Measurements from ENCODE around the gene DPEP2. TPM values are rescaled to one million over a fixed set of nuclear protein-coding genes. Genes with fewer than 3 reads are reported as not detected.
"Not testable (repeated sequence)": the region's sequence is repeated elsewhere in the genome, so short reads cannot be mapped to it uniquely, and the experiment has no call there.

Gene DPEP2
- total and polyA plus RNA-seq, 3 experiments from 2014 or later = 6.2 to 34.0 (median 6.4) TPM

- not testable (repeated sequence) for H3K36me3 Mint-ChIP-seq; H3K4me1 ChIP-seq (ENCODE audit: insufficient read depth, low read length); H3K9me3 ChIP-seq (ENCODE audit: low read length); H3K4me3 ChIP-seq (ENCODE audit: low read length); H3K36me3 ChIP-seq (ENCODE audit: insufficient read depth, low read length); H3K4me3 Mint-ChIP-seq; DNase-seq; H3K27me3 ChIP-seq (ENCODE audit: insufficient read depth, low read length, poor library complexity, severe bottlenecking); H3K27me3 Mint-ChIP-seq; H3K9me3 Mint-ChIP-seq; H3K27ac ChIP-seq (ENCODE audit: low read depth, low read length)
- peak overlapping the region in 1 of 8 donors; percentile 21 for H3K27ac Mint-ChIP-seq
- ChIA-PET CTCF (interaction anchor here (0.6 to 1.6 kb wide), 3 partner anchors 69 to 452 kb away, joined by 3 to 5 read pairs (median 4); no protein-coding TSS in a partner anchor), POLR2A (interaction anchor here (0.7 kb wide), 1 partner anchor 277 kb away, joined by 3 read pairs; no protein-coding TSS in a partner anchor)
- peaks cover 11 to 15% (median 13%) of the 10 kb centered on the region in 3 donors for H3K4me1 Mint-ChIP-seq
Observed at GRCh38 chr16:67972285-67972684, 27.0 kb downstream of the DPEP2 start.

GRCh38 chr16:67971111-67971510 is 28.2 kb downstream of the DPEP2 start:
- peak overlapping the region in 4 of 7 donors; percentile 42 to 88 (median 52) for H3K4me3 Mint-ChIP-seq
- no peak overlapping the region for H3K4me3 ChIP-seq (ENCODE audit: low read length)
- POLR2A ChIA-PET = no interaction called here

GRCh38 chr16:67969254-67970039 is 29.8 kb downstream of the DPEP2 start:
- peak overlapping the region; percentile 83 to 99 (median 92) for H3K4me3 Mint-ChIP-seq
- no peaks in the 10 kb centered on the region for H3K27me3 Mint-ChIP-seq
- peak overlapping the region; percentile 51 to 98 (median 90) for H3K27ac Mint-ChIP-seq
- ChIA-PET POLR2A (interaction anchor here (1.0 to 1.8 kb wide), 2 partner anchors 19 to 34 kb away, joined by 3 to 7 read pairs; no protein-coding TSS in a partner anchor), CTCF (interaction anchor here (1.2 to 1.9 kb wide), 3 partner anchors 29 to 85 kb away, joined by 3 to 6 read pairs (median 4); partner anchors contain the start of gene NRN1L)
- peaks cover 0 to 4% (median 0%) of the 10 kb centered on the region in 3 donors for H3K36me3 Mint-ChIP-seq
- Histone ChIP-seq H3K27me3 (ENCODE audit: insufficient read depth, low read length, poor library complexity, severe bottlenecking) (no peaks in the 10 kb centered on the region), H3K9me3 (ENCODE audit: low read length) (no peaks in the 10 kb centered on the region), H3K36me3 (ENCODE audit: insufficient read depth, low read length) (no peaks in the 10 kb centered on the region), H3K4me1 (ENCODE audit: insufficient read depth, low read length) (peaks cover 17% of the 10 kb centered on the region), H3K27ac (ENCODE audit: low read depth, low read length) (peak overlapping the region; percentile 67), H3K4me3 (ENCODE audit: low read length) (peak overlapping the region; percentile 81)
- peak in 2 of 5 donors; percentile 18 to 34 for DNase-seq
- no peaks in the 10 kb centered on the region for H3K9me3 Mint-ChIP-seq
- peaks cover 20 to 29% (median 29%) of the 10 kb centered on the region in 3 donors for H3K4me1 Mint-ChIP-seq

More at GRCh38 chr16:67971111-67971510, 28.2 kb downstream of the DPEP2 start:
- Mint-ChIP-seq H3K4me1 (peaks cover 20 to 23% (median 22%) of the 10 kb centered on the region in 3 donors), H3K9me3 (no peaks in the 10 kb centered on the region), H3K27ac (peak overlapping the region in 3 of 8 donors; percentile 12 to 75 (median 26)), H3K27me3 (peaks cover 0 to 2% of the 10 kb centered on the region in 2 donors), H3K36me3 (peaks cover 0 to 4% (median 0%) of the 10 kb centered on the region in 3 donors)
- H3K27me3 ChIP-seq (ENCODE audit: insufficient read depth, low read length, poor library complexity, severe bottlenecking) = no peaks in the 10 kb centered on the region
- CTCF ChIA-PET = interaction anchor here (1.0 to 1.6 kb wide), 2 partner anchors 23 to 70 kb away, joined by 3 to 5 read pairs; no protein-coding TSS in a partner anchor
- no peaks in the 10 kb centered on the region for H3K36me3 ChIP-seq (ENCODE audit: insufficient read depth, low read length)
- peaks cover 17% of the 10 kb centered on the region for H3K4me1 ChIP-seq (ENCODE audit: insufficient read depth, low read length)
- H3K9me3 ChIP-seq (ENCODE audit: low read length) = no peaks in the 10 kb centered on the region
- H3K27ac ChIP-seq (ENCODE audit: low read depth, low read length) = no peak overlapping the region
- no peak for DNase-seq

GRCh38 chr16:67968400-67969253 is 30.7 kb downstream of the DPEP2 start, which contains the start of gene SLC12A4:
SLC12A4 (minus strand) TSS chr16:67968637; CDS start chr16:67968553, 84 bp downstream.
- DNase-seq = peak; percentile 84 to 90 (median 86)
- Histone ChIP-seq H3K4me1 (ENCODE audit: insufficient read depth, low read length) (peaks cover 17% of the 10 kb centered on the region), H3K27me3 (ENCODE audit: insufficient read depth, low read length, poor library complexity, severe bottlenecking) (no peaks in the 10 kb centered on the region), H3K36me3 (ENCODE audit: insufficient read depth, low read length) (no peaks in the 10 kb centered on the region), H3K9me3 (ENCODE audit: low read length) (no peaks in the 10 kb centered on the region), H3K27ac (ENCODE audit: low read depth, low read length) (peak within 1 kb of the TSS; percentile 67), H3K4me3 (ENCODE audit: low read length) (peak within 1 kb of the TSS; percentile 81)
- peaks cover 0 to 4% (median 0%) of the 10 kb centered on the region in 3 donors for H3K36me3 Mint-ChIP-seq
- peaks cover 20 to 32% (median 30%) of the 10 kb centered on the region in 3 donors for H3K4me1 Mint-ChIP-seq
- H3K27ac Mint-ChIP-seq = peak within 1 kb of the TSS; percentile 81 to 98 (median 94)
- no peaks in the 10 kb centered on the region for H3K27me3 Mint-ChIP-seq
- no peaks in the 10 kb centered on the region for H3K9me3 Mint-ChIP-seq
- peak within 1 kb of the TSS; percentile 83 to 99 (median 96) for H3K4me3 Mint-ChIP-seq
- ChIA-PET POLR2A (interaction anchor here (1.0 to 1.8 kb wide), 2 partner anchors 19 to 33 kb away, joined by 3 to 7 read pairs; no protein-coding TSS in a partner anchor), CTCF (interaction anchor here (1.2 to 1.9 kb wide), 3 partner anchors 28 to 84 kb away, joined by 3 to 6 read pairs (median 4); partner anchors contain the start of gene NRN1L)

GRCh38 chr16:67967958-67968399 is 31.3 kb downstream of the DPEP2 start:
- CTCF ChIA-PET = interaction anchor here (1.5 to 1.9 kb wide), 2 partner anchors 73 to 84 kb away, joined by 3 to 6 read pairs; partner anchors contain the start of gene NRN1L
- H3K27ac ChIP-seq (ENCODE audit: low read depth, low read length) = peak overlapping the region; percentile 54

GRCh38 chr16:67967183-67967957 is 31.9 kb downstream of the DPEP2 start:
- DNase-seq = peak in 2 of 5 donors; percentile 29 to 46
- no peaks in the 10 kb centered on the region for H3K36me3 ChIP-seq (ENCODE audit: insufficient read depth, low read length)
- POLR2A ChIA-PET = interaction anchor here (1.0 kb wide), 1 partner anchor 32 kb away, joined by 4 read pairs; no protein-coding TSS in a partner anchor
- H3K27ac ChIP-seq (ENCODE audit: low read depth, low read length) = peak overlapping the region; percentile 54
- no peaks in the 10 kb centered on the region for H3K27me3 ChIP-seq (ENCODE audit: insufficient read depth, low read length, poor library complexity, severe bottlenecking)
- no peaks in the 10 kb centered on the region for H3K9me3 ChIP-seq (ENCODE audit: low read length)
- CTCF ChIA-PET = interaction anchor here (1.0 to 1.9 kb wide), 3 partner anchors 25 to 83 kb away, joined by 3 to 6 read pairs (median 5); partner anchors contain the start of gene NRN1L
- peak overlapping the region; percentile 81 for H3K4me3 ChIP-seq (ENCODE audit: low read length)
- H3K27me3 Mint-ChIP-seq = no peaks in the 10 kb centered on the region
- H3K36me3 Mint-ChIP-seq = peaks cover 0 to 9% (median 0%) of the 10 kb centered on the region in 3 donors
- peak overlapping the region; percentile 83 to 97 (median 96) for H3K4me3 Mint-ChIP-seq
- peaks cover 17% of the 10 kb centered on the region for H3K4me1 ChIP-seq (ENCODE audit: insufficient read depth, low read length)
- H3K9me3 Mint-ChIP-seq = no peaks in the 10 kb centered on the region
- peak overlapping the region; percentile 2 to 95 (median 92) for H3K27ac Mint-ChIP-seq
- H3K4me1 Mint-ChIP-seq = peaks cover 22 to 32% (median 30%) of the 10 kb centered on the region in 3 donors

More at GRCh38 chr16:67967958-67968399, 31.3 kb downstream of the DPEP2 start:
- Histone ChIP-seq H3K36me3 (ENCODE audit: insufficient read depth, low read length) (no peaks in the 10 kb centered on the region), H3K4me3 (ENCODE audit: low read length) (peak overlapping the region; percentile 81), H3K9me3 (ENCODE audit: low read length) (no peaks in the 10 kb centered on the region), H3K27me3 (ENCODE audit: insufficient read depth, low read length, poor library complexity, severe bottlenecking) (no peaks in the 10 kb centered on the region), H3K4me1 (ENCODE audit: insufficient read depth, low read length) (peaks cover 17% of the 10 kb centered on the region)
- POLR2A ChIA-PET = interaction anchor here (1.8 kb wide), 1 partner anchor 32 kb away, joined by 7 read pairs; no protein-coding TSS in a partner anchor
- Mint-ChIP-seq H3K27ac (peak overlapping the region; percentile 2 to 95 (median 92)), H3K4me3 (peak overlapping the region; percentile 83 to 97 (median 96)), H3K4me1 (peaks cover 20 to 32% (median 30%) of the 10 kb centered on the region in 3 donors), H3K9me3 (no peaks in the 10 kb centered on the region), H3K36me3 (peaks cover 0 to 6% (median 0%) of the 10 kb centered on the region in 3 donors), H3K27me3 (no peaks in the 10 kb centered on the region)
- peak in 3 of 5 donors; percentile 16 to 34 (median 25) for DNase-seq

Data from CD8-positive, alpha-beta memory T cell (primary cell).